Measurements from ENCODE around the gene EWSR1. TPM values are rescaled to one million over a fixed set of nuclear protein-coding genes. Genes with fewer than 3 reads are reported as not detected.

The EWSR1 gene
- total and polyA plus RNA-seq, 2 donors (not counting 3 experiments of a cell fraction or from before 2014, with no cell fraction given) = 305 to 588 TPM

GRCh38 chr22:29308791-29309262 lies 40.8 kb downstream of the EWSR1 start:
- peak overlapping the region; percentile 87 for H3K27ac ChIP-seq (ENCODE audit: insufficient read depth, low read depth, low read length)
- intact Hi-C loops (cut with micrococcal nuclease) (loop anchor here (5.0 kb wide), 1 partner anchor 42 kb away; the partner anchor contains the start of genes EWSR1 and RHBDD3), dilution Hi-C loops (cut with MboI; ENCODE audit: extremely low pct_ligation_motif_present, low sequenced_read_pairs) (no loop called here)
- ChIA-PET CTCF (no interaction called here), POLR2A (no interaction called here)
- peak; percentile 49 for DNase-seq (ENCODE audit: low read depth, low spot score)
- H3K9me3 ChIP-seq (replicated peaks; ENCODE audit: control insufficient read depth, insufficient read depth, low read length) = no peaks in the 10 kb centered on the region
- BruUV-seq (replicated peaks) = no TSS peak
- H3K9me1 ChIP-seq (replicated peaks; ENCODE audit: control insufficient read depth, extremely low read depth, insufficient read depth, low read length) = no peaks in the 10 kb centered on the region
- peak overlapping the region; percentile 66 for H3K9ac ChIP-seq (replicated peaks; ENCODE audit: extremely low read depth, insufficient read depth, low read length)
- peaks cover 4 to 5% of the 10 kb centered on the region in 2 experiments for H3K27me3 ChIP-seq (ENCODE audit: control insufficient read depth in 2 of 2, insufficient read depth in 2 of 2, low read length in 2 of 2)
- H3K79me2 ChIP-seq (ENCODE audit: control insufficient read depth, insufficient read depth, low read length) = peaks cover 9% of the 10 kb centered on the region
- peaks cover 38% of the 10 kb centered on the region for H3K4me1 ChIP-seq (ENCODE audit: control insufficient read depth, extremely low read depth, insufficient read depth, low read length)
- H3K4me3 ChIP-seq (replicated peaks in 1 of 3; ENCODE audit: insufficient read depth in 1 of 3, low read depth in 1 of 3, low read length in 3 of 3) = peak overlapping the region in 2 of 3 experiments; percentile 13 to 15
- H3K36me3 ChIP-seq (ENCODE audit: control insufficient read depth in 2 of 2, extremely low read depth in 1 of 2, insufficient read depth in 2 of 2, low read length in 2 of 2) = peaks cover 0 to 4% of the 10 kb centered on the region in 2 experiments
- peak; percentile 92 for FAIRE-seq
- peak overlapping the region; percentile 64 for H3K4me2 ChIP-seq (ENCODE audit: insufficient read depth, low read length)
- TF ChIP-seq POLR2AphosphoS5 (IDR thresholded peaks at IDR 0.05; ENCODE audit: insufficient read depth, low read depth, low read length) (peak; percentile 38), MYC (IDR thresholded peaks at IDR 0.05; ENCODE audit: low read depth, low read length) (no peak), FOS (IDR thresholded peaks at IDR 0.05; ENCODE audit: borderline replicate concordance, insufficient read depth, low read length) (peak; percentile 54), POLR2A (IDR thresholded peaks at IDR 0.05; ENCODE audit: low read depth, low read length) (peak; percentile 21), JUN (IDR thresholded peaks at IDR 0.05; ENCODE audit: borderline replicate concordance, insufficient read depth, insufficient read length, low read depth) (no peak)
- H4K20me1 ChIP-seq (replicated peaks; ENCODE audit: control insufficient read depth, extremely low read depth, insufficient read depth, low read length) = no peaks in the 10 kb centered on the region
- no peak overlapping the region for H2AFZ ChIP-seq (ENCODE audit: low read depth, low read length)

- intact Hi-C loops (cut with micrococcal nuclease) = loop anchor here (5.0 kb wide), 1 partner anchor 42 kb away; the partner anchor contains the start of genes EWSR1 and RHBDD3
- Histone ChIP-seq H3K4me1 (ENCODE audit: control insufficient read depth, extremely low read depth, insufficient read depth, low read length) (peaks cover 40% of the 10 kb centered on the region), H3K9me3 (replicated peaks; ENCODE audit: control insufficient read depth, insufficient read depth, low read length) (no peaks in the 10 kb centered on the region), H3K4me2 (ENCODE audit: insufficient read depth, low read length) (peak overlapping the region; percentile 64), H3K9me1 (replicated peaks; ENCODE audit: control insufficient read depth, extremely low read depth, insufficient read depth, low read length) (no peaks in the 10 kb centered on the region), H2AFZ (ENCODE audit: low read depth, low read length) (no peak overlapping the region), H4K20me1 (replicated peaks; ENCODE audit: control insufficient read depth, extremely low read depth, insufficient read depth, low read length) (no peaks in the 10 kb centered on the region), H3K36me3 (ENCODE audit: control insufficient read depth in 2 of 2, extremely low read depth in 1 of 2, insufficient read depth in 2 of 2, low read length in 2 of 2) (peaks cover 0 to 4% of the 10 kb centered on the region in 2 experiments), H3K79me2 (ENCODE audit: control insufficient read depth, insufficient read depth, low read length) (peaks cover 9% of the 10 kb centered on the region), H3K27me3 (ENCODE audit: control insufficient read depth in 2 of 2, insufficient read depth in 2 of 2, low read length in 2 of 2) (peaks cover 11 to 12% of the 10 kb centered on the region in 2 experiments), H3K27ac (ENCODE audit: insufficient read depth, low read depth, low read length) (peak overlapping the region; percentile 87), H3K9ac (replicated peaks; ENCODE audit: extremely low read depth, insufficient read depth, low read length) (peak overlapping the region; percentile 66), H3K4me3 (replicated peaks in 1 of 3; ENCODE audit: insufficient read depth in 1 of 3, low read depth in 1 of 3, low read length in 3 of 3) (peak overlapping the region in 2 of 3 experiments; percentile 5 to 13)
- no TSS peak for BruUV-seq (replicated peaks)
- DNase-seq (ENCODE audit: low read depth, low spot score) (peak; percentile 64), FAIRE-seq (peak; percentile 52)
- POLR2A ChIA-PET = no interaction called here
- CTCF ChIA-PET = no interaction called here
- TF ChIP-seq CTCF (IDR thresholded peaks at IDR 0.05; ENCODE audit: extremely low read depth in 1 of 2, insufficient read depth in 1 of 2, low read depth in 1 of 2, low read length in 2 of 2) = no peak
- dilution Hi-C loops (cut with MboI; ENCODE audit: extremely low pct_ligation_motif_present, low sequenced_read_pairs) = no loop called here
These were observed 41.4 kb downstream of the EWSR1 start for GRCh38 chr22:29309332-29310064.

Measured in endothelial cell of umbilical vein (primary cell).